ENCODE results near the gene OTUD6A. TPM values are rescaled to one million over a fixed set of nuclear protein-coding genes. Genes with fewer than 3 reads are reported as not detected.

The OTUD6A gene
- total RNA-seq, 2 donors from 2014 or later = not detected

DNA sequence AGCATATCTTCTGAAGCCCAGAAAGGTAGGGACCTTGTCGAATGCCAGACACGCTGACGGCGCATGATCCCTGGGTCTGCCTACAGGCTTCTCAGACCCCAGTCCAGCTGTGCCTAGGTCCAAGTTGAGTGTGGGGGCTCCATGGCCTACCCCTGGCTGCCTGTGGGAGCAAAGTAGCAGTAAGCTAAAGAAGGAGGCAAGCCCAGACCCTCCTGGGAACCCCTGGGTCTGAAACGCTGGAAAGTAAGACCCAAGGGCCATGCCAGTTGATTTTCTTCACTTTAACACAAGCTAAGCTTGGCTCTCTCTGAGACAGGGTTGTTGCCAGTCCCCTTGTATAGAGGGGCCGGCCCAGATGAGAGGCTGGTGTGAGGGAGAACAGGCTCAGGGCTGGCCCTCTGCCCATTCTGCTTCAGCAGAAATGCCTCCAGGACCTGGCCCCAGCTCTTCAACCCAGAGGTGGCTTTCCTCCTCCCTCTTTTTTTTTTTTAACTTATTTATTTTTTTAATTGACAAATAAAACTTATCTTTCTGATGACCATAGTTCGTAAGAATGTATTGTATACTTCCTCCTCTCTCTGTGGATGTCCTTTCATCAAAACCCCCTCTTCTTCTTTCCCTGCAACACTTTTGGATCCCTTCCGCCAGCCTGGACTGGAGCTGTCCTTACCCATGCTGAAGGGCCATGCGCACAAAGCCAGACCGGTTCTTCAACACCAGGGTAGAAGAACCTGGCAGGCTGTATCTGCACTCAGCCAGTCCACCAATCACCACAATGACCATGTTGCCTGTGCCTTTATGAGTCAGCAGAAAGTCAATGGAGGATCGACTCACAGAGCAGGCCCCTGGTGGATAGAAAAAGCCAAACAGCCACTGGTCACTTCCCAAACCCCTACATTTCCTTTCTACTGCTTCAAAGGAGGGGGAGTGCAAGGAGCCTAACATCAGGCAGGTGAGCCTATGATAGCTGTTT, 19.6 kb upstream of the OTUD6A start:
- DNase-seq (ENCODE audit: low spot score) = no peak
- TF ChIP-seq, protein P1, sequence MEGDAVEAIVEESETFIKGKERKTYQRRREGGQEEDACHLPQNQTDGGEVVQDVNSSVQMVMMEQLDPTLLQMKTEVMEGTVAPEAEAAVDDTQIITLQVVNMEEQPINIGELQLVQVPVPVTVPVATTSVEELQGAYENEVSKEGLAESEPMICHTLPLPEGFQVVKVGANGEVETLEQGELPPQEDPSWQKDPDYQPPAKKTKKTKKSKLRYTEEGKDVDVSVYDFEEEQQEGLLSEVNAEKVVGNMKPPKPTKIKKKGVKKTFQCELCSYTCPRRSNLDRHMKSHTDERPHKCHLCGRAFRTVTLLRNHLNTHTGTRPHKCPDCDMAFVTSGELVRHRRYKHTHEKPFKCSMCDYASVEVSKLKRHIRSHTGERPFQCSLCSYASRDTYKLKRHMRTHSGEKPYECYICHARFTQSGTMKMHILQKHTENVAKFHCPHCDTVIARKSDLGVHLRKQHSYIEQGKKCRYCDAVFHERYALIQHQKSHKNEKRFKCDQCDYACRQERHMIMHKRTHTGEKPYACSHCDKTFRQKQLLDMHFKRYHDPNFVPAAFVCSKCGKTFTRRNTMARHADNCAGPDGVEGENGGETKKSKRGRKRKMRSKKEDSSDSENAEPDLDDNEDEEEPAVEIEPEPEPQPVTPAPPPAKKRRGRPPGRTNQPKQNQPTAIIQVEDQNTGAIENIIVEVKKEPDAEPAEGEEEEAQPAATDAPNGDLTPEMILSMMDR (IDR thresholded peaks at IDR 0.05) = no peak
- Histone ChIP-seq H3K4me3 (no peak overlapping the region), H3K27me3 (no peaks in the 10 kb centered on the region), H3K27ac (no peak overlapping the region), H3K4me1 (no peaks in the 10 kb centered on the region), H3K9me3 (no peaks in the 10 kb centered on the region), H3K36me3 (no peaks in the 10 kb centered on the region)

DNA sequence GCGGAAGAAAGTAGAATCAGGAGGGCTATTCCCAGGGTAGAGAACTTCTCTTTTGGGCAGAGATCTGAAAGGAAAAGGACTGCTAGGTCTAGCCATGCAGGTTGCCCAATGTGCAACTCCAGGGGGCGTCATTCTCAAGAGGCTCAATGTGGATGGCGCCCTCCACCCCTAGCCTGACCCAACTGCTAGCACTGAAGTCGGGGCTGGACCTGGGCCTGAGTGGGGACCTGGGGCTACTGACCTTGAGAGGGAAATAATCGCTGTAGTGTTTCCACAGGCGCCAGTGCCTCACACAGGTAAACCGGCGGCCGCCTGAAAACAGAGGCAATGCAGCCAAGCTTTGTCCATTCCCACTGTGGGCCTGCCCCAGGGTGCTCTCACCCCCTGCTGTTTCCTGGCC, 18.6 kb upstream of the OTUD6A start:
- TF ChIP-seq, protein P1 (IDR thresholded peaks at IDR 0.05) = no peak
- Histone ChIP-seq H3K4me1 (no peaks in the 10 kb centered on the region), H3K27ac (no peak overlapping the region), H3K27me3 (no peaks in the 10 kb centered on the region), H3K9me3 (no peaks in the 10 kb centered on the region), H3K36me3 (no peaks in the 10 kb centered on the region), H3K4me3 (no peak overlapping the region)
- no peak for DNase-seq (ENCODE audit: low spot score)

DNA sequence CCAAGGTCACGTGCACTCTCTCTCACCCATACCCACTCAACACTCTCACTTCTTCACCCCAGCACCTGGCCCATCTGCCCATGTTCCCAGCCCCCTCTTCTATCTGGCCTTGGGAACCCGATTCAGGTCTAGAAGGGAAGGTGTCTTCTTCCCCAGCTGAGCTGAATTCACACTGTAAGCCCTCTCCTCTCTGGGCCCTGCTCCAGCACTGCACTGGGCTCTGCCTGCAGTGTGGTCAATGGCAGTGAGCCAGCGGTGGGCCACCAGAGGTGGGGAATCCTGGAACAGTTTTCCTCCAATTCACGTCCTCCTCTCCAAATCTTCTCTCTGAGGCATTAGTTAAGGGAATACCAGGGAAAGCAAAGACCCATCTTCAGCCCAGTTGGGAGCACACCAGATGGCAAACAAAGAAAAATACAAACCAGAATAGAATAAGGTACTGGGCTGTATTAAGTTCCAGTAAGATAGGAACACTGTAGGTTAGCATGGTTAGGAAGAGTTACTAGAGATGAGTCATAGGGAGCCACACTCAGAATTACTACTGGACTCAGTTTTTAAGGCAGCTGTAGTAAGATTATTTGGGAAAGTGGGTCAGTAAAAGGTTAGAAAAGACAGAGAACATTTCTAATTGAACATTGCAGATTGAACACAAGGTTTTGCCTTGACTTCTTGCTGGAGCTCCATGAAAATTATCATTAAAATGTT, 17.6 kb upstream of the OTUD6A start:
- no peak overlapping the region for H3K4me3 ChIP-seq
- H3K27me3 ChIP-seq = no peaks in the 10 kb centered on the region
- H3K4me1 ChIP-seq = no peaks in the 10 kb centered on the region
- TF ChIP-seq, protein P1 (IDR thresholded peaks at IDR 0.05) = no peak
- no peak overlapping the region for H3K27ac ChIP-seq
- no peaks in the 10 kb centered on the region for H3K36me3 ChIP-seq
- DNase-seq (ENCODE audit: low spot score) = no peak
- no peaks in the 10 kb centered on the region for H3K9me3 ChIP-seq

DNA sequence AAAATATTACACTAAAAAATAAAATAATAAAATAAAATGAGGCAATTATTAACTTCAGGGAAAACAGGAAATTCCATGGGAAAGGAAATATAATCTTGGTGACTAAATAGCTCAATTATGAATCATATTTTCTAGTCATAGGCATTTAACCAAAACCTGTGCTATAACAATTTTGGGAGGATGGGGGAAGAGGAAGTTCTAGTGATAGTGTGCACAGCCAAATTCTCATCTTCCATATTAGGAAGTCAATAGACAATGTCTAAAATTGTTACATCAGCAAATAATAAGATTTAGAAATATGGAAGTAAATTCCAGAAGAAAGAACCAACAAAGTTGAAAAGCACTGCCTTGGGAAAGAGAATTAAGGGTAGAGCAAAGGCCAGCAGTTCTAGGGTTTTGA, 15.3 kb upstream of the OTUD6A start:
- H3K27me3 ChIP-seq = no peaks in the 10 kb centered on the region
- no peak overlapping the region for H3K4me3 ChIP-seq
- H3K4me1 ChIP-seq = no peaks in the 10 kb centered on the region
- H3K27ac ChIP-seq = no peak overlapping the region
- H3K9me3 ChIP-seq = no peaks in the 10 kb centered on the region
- no peaks in the 10 kb centered on the region for H3K36me3 ChIP-seq
- TF ChIP-seq, protein P1 (IDR thresholded peaks at IDR 0.05) = no peak
- DNase-seq (ENCODE audit: low spot score) = no peak

DNA sequence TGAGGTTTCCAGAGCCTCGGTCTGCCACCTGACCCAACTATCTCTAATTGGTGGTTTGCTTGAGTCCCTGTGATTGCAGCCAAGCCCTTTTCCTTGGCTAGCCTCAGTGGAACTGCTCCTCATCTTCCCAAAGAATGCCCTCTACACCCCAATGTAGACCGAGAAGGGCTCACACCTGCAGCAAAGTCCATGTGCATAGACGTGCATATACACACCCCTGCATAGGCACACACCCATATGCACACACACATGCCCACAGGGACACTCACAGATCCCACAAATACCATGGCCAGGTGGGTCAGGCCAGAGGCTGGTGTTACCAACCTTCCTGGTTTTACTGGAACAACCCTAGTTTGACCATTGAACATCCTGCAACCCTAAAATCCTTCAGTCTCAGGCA, 12.9 kb upstream of the OTUD6A start:
- H3K27ac ChIP-seq = no peak overlapping the region
- no peaks in the 10 kb centered on the region for H3K27me3 ChIP-seq
- H3K36me3 ChIP-seq = no peaks in the 10 kb centered on the region

More for the DNA sequence above, 12.9 kb upstream of the OTUD6A start:
- Histone ChIP-seq H3K4me1 (no peaks in the 10 kb centered on the region), H3K9me3 (no peaks in the 10 kb centered on the region), H3K4me3 (no peak overlapping the region)
- TF ChIP-seq, protein P1 (IDR thresholded peaks at IDR 0.05) = no peak
- no peak for DNase-seq (ENCODE audit: low spot score)
